Forelimb muscle (tissue), 1 donor: ENCODE measurements around the gene GAA. TPM values are rescaled to one million over a fixed set of nuclear protein-coding genes. Genes with fewer than 3 reads are reported as not detected.
"Not testable (repeated sequence)": the region's sequence is repeated elsewhere in the genome, so short reads cannot be mapped to it uniquely, and the experiment has no call there.

Experiments used
- DNase-seq: peaks from one replicate; pipeline ENCODE4 v3.0.0-alpha.2; 2013; ENCODE audit warnings: low read depth
- polyA plus RNA-seq: library from polyadenylated mRNA; unstranded; fragments of 120-200 nt; gene quantifications from one replicate; pipeline ENCODE4 v1.2.1, GENCODE V29; 2013; ENCODE audit not compliant: insufficient read length

Gene GAA
- polyA plus RNA-seq, 1 donor, result 33.8 TPM

DNA sequence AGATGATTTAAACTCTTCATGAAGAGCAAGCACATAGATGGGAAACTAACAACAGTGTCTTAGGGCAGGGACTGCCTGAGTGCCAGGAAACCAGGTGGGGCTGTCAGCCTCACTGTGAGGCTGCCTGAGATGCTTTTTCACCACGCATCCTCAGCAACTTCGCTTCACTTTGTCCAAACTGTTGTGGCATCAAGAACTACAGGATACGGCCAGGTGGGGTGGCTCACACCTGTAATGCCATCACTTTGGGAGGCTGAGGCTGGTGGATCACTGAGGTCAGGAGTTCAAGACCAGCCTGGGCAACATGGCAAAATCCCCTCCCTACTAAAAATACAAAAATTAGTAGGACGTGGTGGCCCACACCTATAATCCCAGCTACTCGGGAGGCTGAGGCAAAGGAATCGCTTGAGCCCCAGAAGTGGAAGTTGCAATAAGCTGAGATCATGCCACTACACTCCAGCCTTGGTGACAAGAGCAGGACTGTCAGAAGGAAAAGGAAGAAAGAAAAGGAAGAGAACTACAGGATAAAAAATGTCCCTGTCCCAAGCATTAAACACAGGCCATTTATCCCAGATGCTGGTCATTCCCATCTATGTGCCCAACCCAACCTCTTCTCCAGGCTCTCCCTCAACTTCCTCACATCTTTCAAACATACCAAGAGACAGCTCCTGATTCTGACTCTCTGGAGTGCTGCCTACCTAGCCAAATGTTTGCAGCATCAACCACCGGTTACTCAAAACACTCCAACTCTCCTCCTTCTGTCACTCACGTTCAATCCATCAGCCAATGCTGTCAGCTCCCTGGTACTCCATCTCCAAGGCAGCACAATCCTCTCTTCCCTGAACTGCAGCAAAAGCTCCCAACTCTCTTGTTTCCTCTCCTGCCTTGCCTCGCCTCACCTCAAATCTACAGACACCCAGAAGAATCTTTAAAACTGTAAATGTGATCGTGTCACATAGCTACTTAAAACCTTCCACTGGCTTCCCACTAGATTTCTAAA is 44.0 kb downstream of the GAA start:
- DNase-seq, result no peak

GRCh38 chr17:80146121-80147034 is 45.0 kb downstream of the GAA start:
- DNase-seq, result no peak

DNA sequence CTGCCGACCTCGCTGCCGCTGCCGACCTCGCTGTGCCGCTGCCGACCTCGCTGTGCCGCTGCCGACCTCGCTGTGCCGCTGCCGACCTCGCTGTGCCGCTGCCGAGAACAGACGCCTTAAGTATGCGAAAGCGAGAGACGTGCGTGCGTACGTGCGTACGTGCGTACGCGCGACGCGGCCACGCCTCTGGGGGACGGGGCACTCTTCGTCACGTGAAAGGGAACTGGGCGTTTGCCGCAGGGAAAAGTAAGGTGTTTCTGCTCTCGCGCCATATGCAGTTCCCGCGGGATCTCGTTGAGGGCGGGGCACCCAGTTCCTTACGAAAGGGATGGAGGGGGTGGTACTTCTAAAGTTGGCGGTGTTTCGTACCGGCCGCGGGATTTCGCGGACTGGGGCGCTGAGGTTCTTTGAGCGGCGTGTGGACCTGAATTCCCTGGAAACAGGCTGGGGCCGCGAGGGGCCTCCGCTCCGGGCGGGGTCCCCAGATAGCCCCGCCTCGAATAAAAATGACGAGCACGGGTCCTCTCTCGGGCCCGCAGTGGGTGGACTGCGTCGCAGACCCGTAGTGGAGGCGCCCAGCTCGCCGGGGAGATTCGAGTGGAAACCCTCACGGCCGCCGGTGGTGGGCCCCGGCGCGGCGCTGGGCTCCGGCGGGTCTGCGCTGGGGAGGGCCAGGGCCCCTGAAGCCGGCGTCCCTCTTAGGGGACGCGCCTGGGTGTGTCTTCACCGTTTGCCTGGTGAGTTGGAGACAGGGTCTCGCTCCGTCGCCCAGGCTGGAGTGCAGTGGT is 45.8 kb downstream of the GAA start, which contains the start of gene EIF4A3:
Gene EIF4A3, minus strand, starts transcription at position 94 of the 788 bp plus-strand sequence. CDS start 167 bp downstream, outside the sequence.
- DNase-seq, result peak; percentile 99

DNA sequence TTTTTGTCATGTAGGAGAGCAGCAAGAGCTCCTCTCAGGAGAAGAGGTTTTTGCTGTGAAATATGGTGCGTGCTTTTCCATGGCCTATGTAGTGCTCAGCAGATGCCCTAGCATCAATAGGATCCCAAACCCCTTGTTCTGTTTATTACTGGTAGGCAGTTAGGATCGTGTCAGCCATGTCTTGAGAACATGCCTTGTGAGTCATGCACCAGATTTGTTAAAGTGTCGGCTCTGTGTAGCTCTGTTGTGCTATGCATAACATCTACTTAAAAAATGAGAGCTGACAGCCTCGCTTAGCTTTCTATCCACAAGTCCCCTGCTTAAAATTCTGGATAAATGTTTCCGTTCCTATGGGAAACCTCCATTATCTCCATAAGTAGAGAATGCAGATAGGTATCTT is 50.0 kb downstream of the GAA start:
- no peak for DNase-seq

DNA sequence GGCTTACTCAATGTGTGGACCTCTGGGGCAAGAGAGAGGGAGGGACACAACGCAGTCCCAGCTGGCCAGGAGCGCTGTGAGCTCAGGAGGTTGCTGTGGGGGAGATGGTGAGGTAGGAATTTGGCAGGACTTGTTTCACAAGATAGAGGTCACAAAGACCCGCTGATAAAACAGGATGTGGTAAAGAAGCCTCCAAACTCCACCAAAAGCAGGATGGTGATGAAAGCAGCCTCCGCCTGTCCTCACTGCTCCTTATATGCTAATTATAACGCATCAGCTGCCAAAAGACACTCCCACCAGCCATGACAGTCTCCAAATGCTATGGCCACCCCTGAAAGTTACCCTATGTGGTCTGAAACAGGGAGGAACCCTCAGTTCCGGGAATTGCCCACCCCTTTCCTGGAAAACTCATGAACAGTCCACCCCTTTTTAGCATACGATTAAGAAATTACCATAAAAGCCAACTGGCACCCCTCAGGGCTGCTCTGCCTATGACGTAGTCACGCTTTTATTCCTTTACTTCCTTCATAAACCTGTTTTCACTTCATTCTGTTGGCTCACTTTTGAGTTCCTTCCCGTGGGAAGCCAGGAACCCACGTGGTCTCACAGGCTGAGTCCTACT is 50.8 kb downstream of the GAA start:
- no peak for DNase-seq

DNA sequence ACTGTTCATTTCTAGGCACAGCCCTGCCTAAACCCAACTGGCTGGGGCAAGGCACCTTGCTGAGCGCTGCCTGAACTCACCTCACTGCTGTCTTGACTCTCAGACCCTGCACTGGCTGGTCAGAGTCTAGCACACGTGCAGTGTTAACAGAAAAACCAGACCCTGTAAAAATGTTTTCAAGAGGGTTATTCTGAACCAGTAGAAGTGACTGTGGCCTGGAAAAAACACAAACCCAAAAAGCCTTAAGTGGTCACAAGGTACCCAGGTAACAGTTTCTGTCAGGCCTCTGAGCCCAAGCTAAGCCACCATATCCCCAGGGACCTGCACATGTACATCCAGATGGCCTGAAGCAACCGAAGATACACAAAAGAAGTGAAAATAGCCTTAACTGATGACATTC is 51.6 kb downstream of the GAA start:
- no peak for DNase-seq

- no peak for DNase-seq
These were observed 52.8 kb downstream of the GAA start for GRCh38 chr17:80154166-80154565.

GRCh38 chr17:80155600-80155999 is 54.2 kb downstream of the GAA start:
- DNase-seq, result not testable (repeated sequence)

- no peak for DNase-seq
These were observed 57.5 kb downstream of the GAA start for GRCh38 chr17:80158846-80159245.

DNA sequence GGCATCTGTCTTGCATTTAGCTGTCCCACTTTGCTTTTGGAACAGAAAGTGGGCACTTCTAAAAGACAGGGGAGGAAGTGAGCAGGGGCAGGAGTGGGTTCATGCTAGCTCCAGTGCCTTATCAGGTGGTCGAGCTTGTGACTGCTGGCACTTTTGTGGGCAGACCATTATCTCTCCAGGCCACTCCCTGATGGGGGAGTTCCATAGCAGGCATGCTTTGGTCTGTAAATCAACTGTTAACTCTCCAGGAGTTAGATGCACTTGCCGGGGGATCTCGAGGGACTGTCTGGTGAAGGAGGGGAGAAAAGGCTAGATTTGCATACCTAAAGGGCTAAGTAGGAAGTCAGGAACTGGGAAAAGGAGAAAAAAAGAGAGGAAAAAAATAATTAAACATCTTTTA is 59.2 kb downstream of the GAA start:
- DNase-seq, result no peak

DNA sequence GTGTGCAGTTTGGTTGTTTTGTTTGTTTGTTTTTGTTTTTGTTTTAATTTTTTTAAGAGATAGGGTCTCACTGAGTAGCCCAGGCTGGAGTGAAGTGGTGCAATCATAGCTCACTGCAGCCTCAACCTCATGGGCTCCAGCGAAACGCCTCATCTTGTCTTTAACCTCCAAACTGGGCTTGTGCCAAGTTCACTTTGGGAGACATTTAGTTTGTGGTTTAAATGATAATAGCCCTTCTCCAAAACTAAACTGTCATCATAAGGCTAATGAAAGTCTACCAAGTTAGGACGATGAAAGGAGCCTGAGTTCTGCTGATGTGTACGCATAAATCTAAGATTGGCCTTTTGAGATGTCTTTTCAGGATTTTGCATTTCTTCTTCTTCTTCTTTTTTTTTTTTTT is 62.0 kb downstream of the GAA start:
- no peak for DNase-seq

DNA sequence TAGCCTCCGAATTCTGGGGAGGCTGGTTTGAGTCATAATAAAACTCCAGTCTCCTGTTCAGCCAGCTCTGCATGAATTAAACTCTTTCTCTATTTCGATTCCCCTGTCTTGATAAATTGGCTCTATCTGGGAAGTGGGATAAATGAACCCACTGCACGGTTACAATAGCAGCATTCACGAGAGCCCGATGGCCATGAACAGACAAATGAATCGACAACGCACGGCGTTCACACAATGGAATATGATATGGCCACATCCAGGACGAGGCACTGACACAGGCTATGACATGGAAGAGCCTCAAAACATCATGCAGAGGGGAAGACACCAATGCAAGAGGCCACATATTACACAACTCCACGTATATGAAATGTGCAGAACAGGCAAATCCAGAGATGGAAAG is 62.8 kb downstream of the GAA start:
- DNase-seq, result no peak

DNA sequence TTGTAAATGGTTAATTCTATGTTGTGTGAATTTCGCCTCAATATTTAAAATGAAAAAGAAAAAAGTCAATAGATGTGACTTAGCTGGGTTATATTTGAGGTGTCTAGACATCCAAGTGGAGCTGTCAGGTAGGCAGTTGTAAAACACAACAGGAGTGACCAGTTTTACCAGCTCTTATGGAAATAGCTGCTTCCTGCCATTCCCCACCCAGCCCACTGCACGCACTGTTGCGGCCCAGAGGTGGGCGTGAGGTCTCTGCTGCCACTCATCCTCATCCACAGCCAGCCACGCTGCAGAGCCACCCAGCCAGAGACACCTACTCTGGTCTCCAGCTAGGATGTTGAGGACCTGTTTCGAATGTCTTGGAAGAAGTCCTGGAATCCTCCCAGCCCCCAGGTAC is 65.1 kb downstream of the GAA start:
- DNase-seq, result no peak

DNA sequence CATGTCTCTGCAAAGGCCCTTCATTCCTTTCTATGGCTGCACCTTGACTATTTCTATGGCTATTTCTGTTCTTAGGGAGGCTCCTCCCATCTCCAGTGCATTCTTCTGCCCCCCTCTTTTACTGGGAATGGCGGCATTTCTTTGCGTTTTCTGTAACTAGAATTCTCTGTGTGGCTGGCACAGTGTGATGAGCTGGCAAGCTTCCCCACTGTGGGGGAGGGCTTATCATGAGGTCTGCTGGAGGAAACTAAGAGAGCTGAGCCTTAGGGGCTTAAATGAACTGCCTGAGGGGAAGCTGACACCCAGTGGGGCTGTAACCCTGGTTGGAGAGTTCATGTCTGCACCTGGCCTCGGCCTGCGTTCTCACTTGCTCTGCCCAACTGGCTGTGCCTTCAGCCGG is 67.0 kb downstream of the GAA start:
- no peak for DNase-seq

DNA sequence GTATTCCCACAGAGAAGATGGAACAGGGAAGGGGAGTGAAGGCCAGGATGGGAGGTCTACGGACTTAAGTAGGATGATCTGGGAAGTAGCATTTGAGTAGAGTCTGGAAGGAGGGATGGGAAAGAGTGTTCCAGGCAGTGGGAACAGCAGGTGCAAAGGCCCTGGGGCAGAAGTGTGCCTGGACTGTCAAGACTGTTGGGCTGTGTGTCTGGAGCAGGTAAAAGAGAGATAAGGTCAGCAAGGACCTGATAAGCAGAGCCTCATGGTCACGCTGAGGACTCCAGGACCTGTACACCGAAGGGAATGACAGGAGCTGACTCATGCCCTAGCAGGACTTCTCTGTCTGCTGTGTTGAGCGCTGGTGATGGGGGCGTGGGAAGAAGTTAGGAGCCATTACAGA is 67.7 kb downstream of the GAA start:
- DNase-seq, result no peak

Other genes with a start within 250 kb of the GAA start
- gene TBC1D16, start 65.7 kb upstream of the GAA start, polyA plus RNA-seq, result 26.2 TPM
- 5.5 TPM for gene CCDC40, start 64.9 kb upstream of the GAA start, polyA plus RNA-seq
- gene EIF4A3, start 45.5 kb downstream of the GAA start, polyA plus RNA-seq, result 63.5 TPM
- gene CARD14, start 68.4 kb downstream of the GAA start, polyA plus RNA-seq, result 0.92 TPM
- 19.7 TPM for gene SGSH, start 118.8 kb downstream of the GAA start, polyA plus RNA-seq
- gene SLC26A11, start 118.8 kb downstream of the GAA start, polyA plus RNA-seq, result 8.1 TPM
- gene RNF213, start 159.3 kb downstream of the GAA start, polyA plus RNA-seq, result 31.0 TPM